HG03025 (cell line): Measurements from ENCODE around the gene SYTL2.
"Not testable (repeated sequence)": the region's sequence is repeated elsewhere in the genome, so short reads cannot be mapped to it uniquely, and the experiment has no call there.

Experiments used
- ATAC-seq: cut with Tn5 transposase; IDR thresholded peaks from one replicate; pipeline ENCODE4 v1.9.1; 2021; ENCODE audit warnings: mild to moderate bottlenecking, moderate library complexity; ENCODE audit not compliant: unreplicated experiment, low FRiP score

Gene SYTL2

GRCh38 chr11:85798361-85798760, 12.6 kb downstream of the SYTL2 start:
- no peak for ATAC-seq

- ATAC-seq = no peak
These were observed 15.0 kb downstream of the SYTL2 start for GRCh38 chr11:85795712-85796487.

GRCh38 chr11:85791409-85791990, 19.4 kb downstream of the SYTL2 start:
- no peak for ATAC-seq

- ATAC-seq = no peak
These were observed 22.9 kb downstream of the SYTL2 start for GRCh38 chr11:85787809-85788760.

GRCh38 chr11:85787168-85787567, 23.8 kb downstream of the SYTL2 start:
- ATAC-seq = no peak

- ATAC-seq = no peak
These were observed 26.3 kb downstream of the SYTL2 start for GRCh38 chr11:85784480-85785265.

- no peak for ATAC-seq
These were observed 27.2 kb downstream of the SYTL2 start for GRCh38 chr11:85783758-85784157.

- ATAC-seq = not testable (repeated sequence)
These were observed 30.0 kb downstream of the SYTL2 start for GRCh38 chr11:85780780-85781517.

GRCh38 chr11:85779956-85780640, 30.8 kb downstream of the SYTL2 start:
- ATAC-seq = no peak

- not testable (repeated sequence) for ATAC-seq
These were observed 33.4 kb downstream of the SYTL2 start for GRCh38 chr11:85777603-85777972.

GRCh38 chr11:85776951-85777602, 33.9 kb downstream of the SYTL2 start:
- no peak for ATAC-seq

GRCh38 chr11:85774256-85775101, 36.5 kb downstream of the SYTL2 start:
- no peak for ATAC-seq

- ATAC-seq = no peak
These were observed 38.2 kb downstream of the SYTL2 start for GRCh38 chr11:85772695-85773094.

- no peak for ATAC-seq
These were observed 39.4 kb downstream of the SYTL2 start for GRCh38 chr11:85771568-85771967.

GRCh38 chr11:85769771-85770170, 41.2 kb downstream of the SYTL2 start:
- ATAC-seq = no peak

GRCh38 chr11:85768473-85769146, 42.3 kb downstream of the SYTL2 start:
- peak; percentile 62 for ATAC-seq

GRCh38 chr11:85767246-85767945, 43.5 kb downstream of the SYTL2 start:
- ATAC-seq = no peak
